Kasumi-1 (cell line): ENCODE data around the gene STPG3.
A peak's percentile ranks its signal among the peaks of the same experiment; 100 is the strongest.
"Not testable (repeated sequence)": the region's sequence is repeated elsewhere in the genome, so short reads cannot be mapped to it uniquely, and the experiment has no call there.

Experiments used
- DNase-seq, 2 experiments: peaks; one replicate each; lab custom pipeline; 2025; lab: John Stamatoyannopoulos, UW

The STPG3 gene

GRCh38 chr9:137234055-137234697, 16.9 kb upstream of the STPG3 start:
- DNase-seq = no peak

DNA sequence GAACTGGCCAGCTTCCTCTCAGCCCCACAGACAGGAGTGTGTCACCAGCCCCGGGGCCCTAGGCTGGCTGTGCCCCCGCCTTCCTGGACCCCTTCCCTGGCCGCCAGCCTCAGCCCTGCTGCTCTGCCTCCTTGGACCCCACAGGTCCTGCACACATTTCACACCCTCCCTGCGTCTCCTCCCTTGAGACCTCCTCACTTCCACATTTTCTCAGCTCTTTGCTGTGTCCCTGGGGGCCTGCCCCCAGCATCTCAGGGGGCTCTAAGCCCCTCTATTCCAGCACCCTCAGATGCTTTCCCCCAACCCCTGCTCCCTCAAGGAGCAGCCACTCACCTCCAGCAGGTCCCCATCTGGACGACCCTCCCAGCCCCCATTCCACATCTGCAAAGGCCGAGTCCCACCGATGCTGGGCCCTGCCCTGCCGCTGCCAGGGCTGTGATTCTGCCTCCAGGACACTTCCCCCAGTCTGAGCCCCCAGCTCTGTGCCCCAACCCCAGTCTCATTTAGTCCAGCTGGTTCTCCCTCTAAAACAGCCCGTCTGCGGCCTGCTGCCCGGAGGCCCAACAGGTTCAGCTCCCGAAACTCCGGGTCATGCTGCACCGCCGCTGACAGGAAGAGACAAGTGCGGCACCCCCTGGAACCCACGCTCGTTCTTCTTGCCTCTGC, 16.2 kb upstream of the STPG3 start:
- DNase-seq = no peak

DNA sequence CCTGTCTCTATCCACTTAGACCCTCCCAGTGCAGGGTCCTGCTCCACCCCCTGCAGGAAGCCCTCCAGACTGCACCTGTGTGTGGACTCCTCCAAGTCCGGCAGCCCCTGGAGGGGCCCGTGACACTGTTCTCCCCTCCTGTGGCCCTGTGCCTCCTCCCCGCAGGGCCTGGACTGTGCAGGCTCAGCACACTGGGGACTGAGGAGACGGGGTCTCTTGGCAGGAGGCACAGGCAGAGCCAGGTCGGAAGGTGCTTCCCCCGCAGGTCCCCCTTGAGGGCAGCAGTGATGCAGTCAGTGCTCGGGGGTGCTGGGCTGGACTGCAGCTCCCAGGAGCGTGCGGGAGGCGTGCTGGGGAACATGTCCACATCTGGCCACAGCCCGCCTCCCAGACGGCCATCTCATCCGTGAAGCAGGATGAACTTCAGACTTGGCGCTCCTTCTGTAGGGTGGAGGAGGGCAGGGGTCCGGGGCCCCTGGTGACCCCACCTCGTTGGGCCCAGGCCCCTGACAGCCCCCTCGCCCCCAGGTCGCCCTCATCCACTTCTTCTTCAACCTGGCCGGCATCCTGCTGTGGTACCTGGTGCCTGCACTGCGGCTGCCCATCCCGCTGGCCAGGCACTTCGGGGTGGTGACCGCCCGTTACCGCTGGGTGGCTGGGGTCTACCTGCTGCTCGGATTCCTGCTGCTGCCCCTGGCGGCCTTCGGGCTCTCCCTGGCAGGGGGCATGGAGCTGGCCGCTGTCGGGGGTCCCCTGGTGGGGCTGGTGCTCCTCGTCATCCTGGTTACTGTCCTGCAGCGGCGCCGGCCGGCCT, 15.5 kb upstream of the STPG3 start:
- no peak for DNase-seq

DNA sequence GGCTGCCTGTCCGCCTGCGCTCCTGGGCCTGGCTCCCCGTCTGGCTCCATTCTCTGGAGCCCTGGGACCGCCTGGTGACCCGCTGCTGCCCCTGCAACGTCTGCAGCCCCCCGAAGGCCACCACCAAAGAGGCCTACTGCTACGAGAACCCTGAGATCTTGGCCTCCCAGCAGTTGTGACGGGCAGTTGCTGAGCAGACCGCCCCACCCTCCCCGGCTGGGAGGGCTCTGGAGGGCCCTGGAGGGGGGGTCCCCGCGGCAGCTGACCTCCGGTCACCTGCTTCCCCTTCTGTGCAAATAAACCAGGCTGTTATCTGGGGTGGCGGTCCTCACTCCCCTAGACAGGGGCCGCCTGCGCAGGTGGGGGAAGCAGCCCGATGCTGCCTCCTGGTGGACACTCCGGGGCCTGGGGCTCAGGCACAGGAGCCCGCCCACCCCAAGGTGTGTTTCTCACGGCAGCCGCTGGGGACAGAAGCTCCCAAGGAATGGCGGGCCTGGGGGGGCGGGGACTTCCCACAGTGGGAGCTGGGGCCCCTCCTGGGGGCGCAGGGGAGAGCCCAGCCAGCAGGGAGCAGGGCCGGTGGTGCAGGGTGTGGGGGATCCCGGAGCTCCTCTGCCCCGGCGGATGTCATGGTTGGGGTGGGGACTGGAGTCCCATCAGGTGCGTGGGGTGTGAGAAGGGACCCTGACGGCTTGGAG, 14.7 kb upstream of the STPG3 start:
- peak; percentile 69 to 77 for DNase-seq

DNA sequence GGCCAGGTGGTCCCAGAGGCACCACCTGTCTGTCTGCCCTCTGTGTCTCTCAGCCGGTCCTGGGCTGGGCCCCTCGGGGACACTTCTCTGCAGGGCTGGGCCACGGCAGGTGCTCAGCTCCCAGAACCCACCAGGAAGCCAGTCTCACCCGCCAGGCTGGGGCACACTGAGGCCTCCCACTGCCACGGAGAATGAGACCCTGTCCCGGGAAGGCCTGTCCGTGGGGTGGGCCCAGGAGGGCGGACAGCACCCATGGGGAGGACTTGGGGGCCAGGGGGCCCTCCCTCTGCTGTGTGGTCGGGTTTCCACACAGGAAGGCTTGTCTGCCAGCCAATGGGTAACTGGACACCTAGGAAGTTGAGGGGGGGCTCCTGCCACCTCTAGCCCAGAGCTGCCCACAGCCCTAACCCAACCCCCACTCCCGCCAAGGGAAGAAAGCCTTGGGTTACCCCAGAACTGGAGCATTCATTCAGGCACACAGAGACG, 14.1 kb upstream of the STPG3 start:
- DNase-seq = no peak

DNA sequence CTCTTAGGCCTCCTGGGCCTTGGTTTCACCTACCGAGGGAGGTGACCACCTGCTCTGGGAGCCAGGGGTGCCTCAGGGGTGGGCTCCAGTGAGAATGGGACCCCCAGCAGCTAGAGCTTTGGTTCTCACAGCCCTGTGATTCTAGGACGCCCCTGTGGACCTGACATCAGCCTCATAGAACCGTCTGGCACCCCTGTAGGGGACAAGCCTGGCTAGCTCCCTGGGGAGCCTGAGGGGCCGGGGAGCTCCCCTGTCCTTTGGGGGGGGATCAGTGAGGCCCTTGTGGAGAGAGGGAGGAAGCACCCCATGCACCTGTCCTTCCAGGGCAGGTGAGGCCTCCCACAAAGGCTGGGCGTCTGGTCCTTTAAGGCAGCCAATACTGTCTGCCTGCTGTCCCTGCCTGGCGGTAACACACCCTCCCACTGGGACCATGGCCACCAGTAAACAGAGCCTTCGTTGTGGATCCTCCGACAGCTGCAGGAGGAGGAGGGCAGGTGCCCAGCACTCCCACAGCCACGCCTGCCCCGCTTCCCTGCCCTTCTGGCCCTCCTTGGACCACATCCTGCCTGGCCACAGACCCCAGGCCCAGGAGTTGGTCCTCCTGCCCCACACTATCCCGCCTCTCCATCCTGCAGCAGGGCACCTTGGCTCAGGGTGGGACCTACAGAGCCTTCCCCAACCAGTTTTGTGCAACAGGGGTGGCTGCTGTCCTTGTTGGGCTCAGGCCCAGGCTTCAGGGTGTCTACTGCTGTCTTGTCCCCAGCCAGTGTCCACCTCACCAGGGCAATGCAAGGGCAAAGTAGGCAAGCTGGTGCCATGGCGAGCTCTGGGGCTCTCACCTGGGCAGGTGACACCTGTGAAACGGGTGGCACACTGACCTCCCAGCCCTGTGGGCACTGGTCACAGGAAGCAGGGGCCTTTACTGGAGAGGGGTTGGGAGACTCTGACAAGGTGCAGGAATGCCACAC, 13.0 kb upstream of the STPG3 start:
- no peak for DNase-seq

DNA sequence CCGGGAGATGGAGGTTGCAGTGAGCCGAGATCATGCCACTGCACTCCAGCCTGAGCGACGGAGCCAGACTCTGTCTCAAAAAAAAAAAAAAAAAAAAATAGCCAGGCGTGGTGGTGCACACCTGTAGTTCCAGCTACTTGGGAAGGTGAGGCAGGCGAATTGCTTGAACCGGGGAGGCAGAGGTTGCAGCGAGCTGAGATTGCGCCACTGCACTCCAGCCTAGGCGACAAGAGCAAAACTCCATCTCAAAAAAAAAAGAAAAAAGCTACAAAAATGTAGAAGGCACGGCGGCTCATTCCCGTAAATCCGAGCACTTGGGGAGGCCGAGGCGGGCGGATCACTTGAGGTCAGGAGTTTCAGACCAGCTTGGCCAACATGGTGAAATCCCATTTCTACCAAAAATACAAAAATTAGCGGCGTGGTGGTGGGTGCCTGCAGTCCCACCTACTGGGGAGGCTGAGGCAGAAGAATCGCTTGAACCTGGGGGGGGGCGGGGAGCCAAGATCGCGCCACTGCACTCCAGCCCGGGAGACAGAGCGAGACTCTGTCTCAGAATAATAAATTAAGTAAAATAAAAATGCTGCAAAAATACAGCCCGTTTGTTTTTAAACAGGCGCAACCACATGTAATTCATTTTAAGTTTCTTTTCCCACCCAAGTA, 11.4 kb upstream of the STPG3 start:
- DNase-seq = not testable (repeated sequence)

DNA sequence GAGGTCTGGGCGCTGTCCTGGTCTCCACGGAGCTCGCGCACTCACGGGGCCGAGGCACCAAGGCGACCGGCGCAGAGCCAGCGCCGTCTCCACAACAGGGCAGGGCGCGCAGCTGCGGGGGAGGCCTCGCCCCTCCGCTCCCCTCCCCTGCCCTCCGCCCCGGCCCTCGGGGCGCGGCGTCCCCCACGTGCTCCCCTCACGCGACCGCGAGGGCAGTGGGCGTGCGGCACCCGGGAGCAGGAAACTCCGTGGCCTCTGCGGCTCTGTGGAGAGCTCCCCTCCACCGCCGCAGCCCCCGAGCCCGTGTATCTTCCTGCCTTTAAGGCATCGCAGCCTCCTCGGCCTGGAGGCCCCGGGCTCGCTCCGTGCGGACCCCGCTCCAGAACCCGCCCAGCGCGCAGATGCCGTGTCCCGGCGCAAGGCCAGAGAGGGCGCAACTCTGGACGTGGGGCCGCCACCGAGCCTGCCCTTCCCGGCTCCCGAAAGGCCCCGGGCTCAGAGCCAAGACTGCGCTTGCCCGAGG, 10.7 kb upstream of the STPG3 start:
- DNase-seq = peak; percentile 59 to 63

- peak; percentile 99 for DNase-seq
Observed at GRCh38 chr9:137240841-137241489, 10.1 kb upstream of the STPG3 start, which contains the start of gene TUBB4B. Gene TUBB4B, plus strand, starts transcription at chr9:137241287. Its CDS starts 74 bp downstream, at chr9:137241361.

GRCh38 chr9:137241490-137242268, 9.4 kb upstream of the STPG3 start:
- DNase-seq = no peak

- no peak for DNase-seq
Observed at GRCh38 chr9:137242269-137243203, 8.6 kb upstream of the STPG3 start.

DNA sequence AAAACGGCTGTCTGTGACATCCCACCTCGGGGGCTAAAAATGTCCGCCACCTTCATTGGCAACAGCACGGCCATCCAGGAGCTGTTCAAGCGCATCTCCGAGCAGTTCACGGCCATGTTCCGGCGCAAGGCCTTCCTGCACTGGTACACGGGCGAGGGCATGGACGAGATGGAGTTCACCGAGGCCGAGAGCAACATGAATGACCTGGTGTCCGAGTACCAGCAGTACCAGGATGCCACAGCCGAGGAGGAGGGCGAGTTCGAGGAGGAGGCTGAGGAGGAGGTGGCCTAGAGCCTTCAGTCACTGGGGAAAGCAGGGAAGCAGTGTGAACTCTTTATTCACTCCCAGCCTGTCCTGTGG, 7.8 kb upstream of the STPG3 start:
- not testable (repeated sequence) for DNase-seq

DNA sequence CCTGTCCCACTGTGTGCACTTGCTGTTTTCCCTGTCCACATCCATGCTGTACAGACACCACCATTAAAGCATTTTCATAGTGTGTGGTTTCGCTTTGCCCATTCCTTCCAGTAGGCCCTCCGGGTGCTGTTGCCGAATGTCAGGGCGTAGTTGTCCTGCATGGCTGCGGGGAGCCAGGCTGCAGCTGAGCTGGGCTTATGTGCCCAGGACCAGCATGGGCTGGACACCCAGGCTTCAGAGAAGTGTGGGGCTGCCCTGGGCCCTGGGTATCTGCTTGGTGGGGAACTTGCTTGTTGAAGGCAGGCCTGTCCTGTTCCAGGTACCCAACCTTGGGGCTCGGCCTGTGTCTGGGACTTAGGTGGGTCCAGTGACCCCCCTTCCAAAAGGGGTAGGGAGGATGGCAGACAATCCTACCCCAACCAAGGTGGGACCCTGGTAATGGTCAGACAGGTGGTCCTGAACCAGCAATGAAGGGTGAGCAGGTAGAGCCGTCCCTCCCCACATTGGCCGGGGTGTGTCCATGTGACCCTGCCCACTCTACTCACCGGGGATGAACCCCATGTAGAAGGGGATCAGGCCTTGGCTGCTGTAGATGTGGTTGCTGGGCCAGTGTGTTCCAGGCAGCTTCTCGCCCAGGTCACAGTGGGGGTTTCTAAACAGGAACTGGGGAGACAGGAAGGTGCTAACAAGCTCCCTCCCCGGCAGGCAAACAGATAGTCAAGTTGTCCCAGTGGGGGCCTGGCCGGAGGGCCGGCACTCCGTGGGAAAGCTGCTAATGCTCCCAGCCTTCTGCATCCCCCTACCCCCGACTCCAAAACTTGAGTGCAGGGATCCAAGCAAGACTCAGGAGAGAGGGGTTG, 7.2 kb upstream of the STPG3 start:
- peak in 1 of 2 experiments; percentile 24 for DNase-seq

DNA sequence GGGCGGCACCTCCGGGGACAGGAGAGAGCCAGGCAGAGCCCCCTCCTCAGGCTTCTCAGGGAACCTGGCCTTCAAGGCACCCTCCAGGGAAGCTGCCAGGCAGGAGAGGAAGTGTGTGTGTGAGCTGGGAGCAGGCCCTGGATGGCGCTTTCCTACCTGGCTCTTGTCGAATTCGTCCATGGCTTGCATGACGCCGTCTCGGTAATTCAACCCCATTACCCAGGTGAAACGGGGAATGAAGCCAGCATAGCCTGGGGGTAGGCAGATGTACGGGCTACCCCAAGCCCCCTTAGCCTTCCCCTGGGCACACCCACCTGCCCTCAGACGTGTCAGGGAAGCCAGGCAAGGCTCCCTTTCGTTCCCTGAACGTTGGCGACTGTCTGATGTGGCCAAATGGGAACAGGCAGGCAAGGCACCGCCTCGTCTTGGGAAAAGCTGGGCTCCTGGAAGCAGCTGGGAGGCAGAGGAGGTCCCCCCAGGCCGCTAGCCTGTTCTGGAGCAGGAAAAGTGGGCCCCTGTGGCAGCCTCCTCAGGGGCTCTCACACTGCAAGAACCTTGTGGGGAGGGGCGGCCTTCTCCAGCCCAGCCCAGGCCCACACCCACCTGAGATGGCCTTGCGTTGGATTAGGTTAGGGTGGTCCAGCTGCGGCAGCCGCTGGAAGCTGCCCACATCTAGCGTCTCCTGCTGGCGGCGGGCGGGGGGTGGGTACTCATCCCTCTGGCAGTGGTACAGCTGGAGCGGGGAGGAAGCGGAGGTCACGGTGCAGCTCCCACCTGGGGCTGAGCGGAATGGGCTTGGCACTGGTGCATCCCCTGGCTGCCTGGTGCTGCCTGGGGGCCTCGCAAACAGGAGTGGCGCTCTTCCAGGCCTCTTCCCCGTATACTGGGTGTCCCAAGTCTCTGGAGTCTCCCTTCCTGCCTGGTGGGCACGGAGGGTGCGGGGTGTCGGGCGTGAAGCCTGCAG, 6.3 kb upstream of the STPG3 start:
- no peak for DNase-seq
